Measurements from ENCODE around the gene ZBTB17. TPM values are rescaled to one million over a fixed set of nuclear protein-coding genes. Genes with fewer than 3 reads are reported as not detected.

The ZBTB17 gene
- total and polyA plus RNA-seq, 2 of the 8 experiments (the other 6 are each of a cell fraction or from before 2014, with no cell fraction given) = 24.7 to 36.2 TPM

GRCh38 chr1:15970911-15971310 lies 5.0 kb downstream of the ZBTB17 start:
- CTCF ChIA-PET (ENCODE audit: partially characterized antibody) = no interaction called here
- no peak overlapping the region for H4K8ac ChIP-seq (ENCODE audit: extremely low read depth, insufficient read depth, low read length)
- POLR2A ChIA-PET (ENCODE audit: partially characterized antibody) = no interaction called here
- H3K9ac ChIP-seq (replicated peaks in 1 of 4; ENCODE audit: extremely low read depth in 1 of 4, low read depth in 3 of 4, low read length in 3 of 4) = no peak overlapping the region
- no peak overlapping the region for H3K4ac ChIP-seq (replicated peaks; ENCODE audit: insufficient read length, low read depth, low read length)
- H2AK5ac ChIP-seq (ENCODE audit: low read depth, low read length) = no peak overlapping the region
- no peaks in the 10 kb centered on the region for H3K23me2 ChIP-seq (ENCODE audit: low read depth, low read length)
- no peak overlapping the region for H3K56ac ChIP-seq (replicated peaks; ENCODE audit: insufficient read length, low read depth, low read length)
- no peak overlapping the region for H3K18ac ChIP-seq (ENCODE audit: extremely low read depth, low read length)
- H3K79me1 ChIP-seq (ENCODE audit: low read depth, low read length) = peaks cover 8% of the 10 kb centered on the region
- no peak for DNase-seq (ENCODE audit: low read depth in 1 of 2, low spot score in 2 of 2)
- H3K14ac ChIP-seq (ENCODE audit: insufficient read length) = no peak overlapping the region
- H3K27ac ChIP-seq (ENCODE audit: low read depth, low read length) = no peak overlapping the region
- no peak overlapping the region for H3K4me3 ChIP-seq (ENCODE audit: extremely low read depth in 1 of 4, insufficient read depth in 2 of 4, low read depth in 3 of 4, low read length in 4 of 4)
- no peak overlapping the region for H4K91ac ChIP-seq (replicated peaks; ENCODE audit: insufficient read length, low read length)
- no peak overlapping the region for H2AFZ ChIP-seq (ENCODE audit: low read length)
- peaks cover 0 to 12% of the 10 kb centered on the region in 2 experiments; a peak in 2 of 4 replicates for H3K79me2 ChIP-seq (ENCODE audit: control insufficient read depth in 1 of 2, insufficient read depth in 2 of 2, low read length in 2 of 2)
- H3K23ac ChIP-seq (ENCODE audit: insufficient read length) = no peak overlapping the region
- H2BK5ac ChIP-seq (ENCODE audit: low read depth, low read length) = no peak overlapping the region
- H3K36me3 ChIP-seq (ENCODE audit: control insufficient read depth in 2 of 4, insufficient read depth in 4 of 4, low read length in 3 of 4) = peaks cover 0 to 16% (median 8%) of the 10 kb centered on the region in 4 experiments; a peak in 6 of 8 replicates
- H4K20me1 ChIP-seq (replicated peaks in 1 of 2; ENCODE audit: control insufficient read depth in 1 of 2, insufficient read depth in 2 of 2, low read length in 2 of 2) = peaks cover 0 to 4% of the 10 kb centered on the region in 2 experiments
- no peaks in the 10 kb centered on the region for H3K27me3 ChIP-seq (replicated peaks in 1 of 4; ENCODE audit: control insufficient read depth in 3 of 4, extremely low read depth in 1 of 4, insufficient read depth in 3 of 4, low read length in 3 of 4)
- H2BK120ac ChIP-seq (replicated peaks; ENCODE audit: low read depth, low read length) = no peak overlapping the region
- no peak overlapping the region for H2BK15ac ChIP-seq (ENCODE audit: low read length)
- H3K9me3 ChIP-seq (ENCODE audit: insufficient read depth in 2 of 2, low read depth in 1 of 2, low read length in 1 of 2) = peaks cover 12 to 13% of the 10 kb centered on the region in 2 experiments
- no peak for FAIRE-seq
- no peak overlapping the region for H2BK12ac ChIP-seq (ENCODE audit: low read depth, low read length)
- peaks cover 0 to 4% (median 0%) of the 10 kb centered on the region in 4 experiments; a peak in 1 of 7 replicates for H3K4me1 ChIP-seq (replicated peaks in 1 of 4; ENCODE audit: control insufficient read depth in 3 of 4, insufficient read depth in 4 of 4, low read length in 3 of 4)
- no peak overlapping the region for H2BK20ac ChIP-seq (ENCODE audit: low read length)
- H4K5ac ChIP-seq (ENCODE audit: insufficient read length, low read depth, low read length) = no peak overlapping the region
- H3K4me2 ChIP-seq (ENCODE audit: insufficient read depth in 1 of 2, low read depth in 2 of 2, low read length in 2 of 2) = no peak overlapping the region
- TF ChIP-seq ASH2L (IDR thresholded peaks at IDR 0.05; ENCODE audit: low read length) (no peak), GTF2F1 (IDR thresholded peaks at IDR 0.05; ENCODE audit: borderline replicate concordance, low read depth, low read length) (no peak)

All from H1 (cell line).